GM12891 (cell line): ENCODE results near the gene SULT2B1.
"Not testable (repeated sequence)": the region's sequence is repeated elsewhere in the genome, so short reads cannot be mapped to it uniquely, and the experiment has no call there.

Experiments
- DNase-seq: peaks from one replicate; pipeline ENCODE4 v3.0.0; 2011; ENCODE audit warnings: low spot score; ENCODE audit not compliant: insufficient read length
- FAIRE-seq: peaks from 2 replicates; lab custom pipeline; 2011; peaks lifted over from hg19 to GRCh38; lab: Jason Lieb, UNC
- PAX5 ChIP-seq: IDR thresholded peaks from 2 replicates; pipeline ENCODE4 v1.6.1; 2011; ENCODE audit warnings: low read length, moderate library complexity, mild to moderate bottlenecking; ENCODE audit not compliant: insufficient read depth, severe bottlenecking
- POLR2A ChIP-seq: IDR thresholded peaks from 2 replicates; pipeline ENCODE4 v1.6.1; 2011; ENCODE audit warnings: low read depth, low read length, control low read depth
- POLR2AphosphoS5 ChIP-seq: IDR thresholded peaks from 2 replicates; pipeline ENCODE4 v1.6.1; 2011; ENCODE audit warnings: low read depth, low read length, control low read depth
- POU2F2 ChIP-seq: IDR thresholded peaks from 2 replicates; pipeline ENCODE4 v1.6.1; 2011; ENCODE audit warnings: low read depth, mild to moderate bottlenecking, control low read depth, low read length, moderate library complexity
- SPI1 ChIP-seq: IDR thresholded peaks from 2 replicates; pipeline ENCODE4 v1.6.1; 2011; ENCODE audit warnings: low read depth, low read length, control low read depth
- TAF1 ChIP-seq: IDR thresholded peaks from 2 replicates; pipeline ENCODE4 v1.6.1; 2011; ENCODE audit warnings: low read depth, low read length, control low read depth

Gene SULT2B1

GRCh38 chr19:48529156-48529555, 22.8 kb upstream of the SULT2B1 start:
- DNase-seq: no peak
- no peak for FAIRE-seq
- TF ChIP-seq TAF1 (no peak), POLR2A (no peak), PAX5 (no peak), POU2F2 (no peak), SPI1 (no peak), POLR2AphosphoS5 (no peak)

GRCh38 chr19:48530066-48530720, 21.8 kb upstream of the SULT2B1 start:
- FAIRE-seq (no peak), DNase-seq (no peak)
- TF ChIP-seq POLR2AphosphoS5: no peak
- TF ChIP-seq TAF1: no peak
- TF ChIP-seq SPI1: no peak
- TF ChIP-seq POU2F2: no peak
- TF ChIP-seq POLR2A: no peak
- no peak for TF ChIP-seq PAX5

GRCh38 chr19:48530770-48531169, 21.2 kb upstream of the SULT2B1 start:
- DNase-seq: no peak
- no peak for FAIRE-seq
- TF ChIP-seq POLR2AphosphoS5: no peak
- no peak for TF ChIP-seq POU2F2
- no peak for TF ChIP-seq TAF1
- TF ChIP-seq PAX5: no peak
- TF ChIP-seq POLR2A: no peak
- no peak for TF ChIP-seq SPI1

DNA sequence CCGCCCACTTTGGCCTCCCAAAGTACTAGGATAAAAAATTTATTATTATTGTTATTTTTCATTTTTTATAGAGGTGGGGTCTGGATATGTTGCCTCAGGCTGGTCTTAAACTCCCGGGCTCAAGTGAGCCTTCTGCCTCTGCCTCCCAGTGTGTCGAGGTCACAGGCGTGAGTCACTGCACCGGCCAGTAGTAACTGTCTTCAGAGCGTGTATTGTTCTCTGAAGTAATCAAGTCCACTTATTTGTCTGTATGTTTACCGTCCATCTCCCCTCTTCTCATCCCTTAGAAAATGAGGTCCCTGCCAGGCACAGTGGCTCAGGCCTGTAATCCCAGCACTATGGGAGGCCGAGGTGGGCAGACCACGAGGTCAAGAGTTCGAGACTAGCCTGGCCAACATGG, 18.2 kb upstream of the SULT2B1 start:
- TF ChIP-seq POLR2AphosphoS5: no peak
- TF ChIP-seq POLR2A: no peak
- TF ChIP-seq POU2F2: no peak
- TF ChIP-seq TAF1: no peak
- no peak for TF ChIP-seq PAX5
- no peak for TF ChIP-seq SPI1
- no peak for FAIRE-seq
- no peak for DNase-seq

DNA sequence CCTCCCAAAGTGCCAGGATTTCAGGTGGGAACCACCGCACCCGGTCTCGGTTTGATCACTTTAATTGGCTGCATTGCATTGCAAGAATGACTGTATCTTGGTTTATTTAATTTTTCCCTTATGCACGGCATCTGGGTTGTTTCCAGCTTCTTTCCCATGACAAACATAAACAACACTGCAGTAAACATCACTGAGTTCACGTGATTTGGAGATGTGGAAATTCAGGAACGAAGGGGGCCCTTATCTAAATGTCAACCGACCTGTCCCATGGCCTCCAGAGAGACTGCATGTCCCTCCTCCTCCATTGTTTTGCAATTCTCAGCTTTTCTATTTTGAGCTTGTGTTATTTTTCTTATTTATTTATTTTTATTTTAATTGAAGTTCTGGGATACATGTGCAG, 14.4 kb upstream of the SULT2B1 start:
- FAIRE-seq (no peak), DNase-seq (no peak)
- TF ChIP-seq POLR2A (no peak), TAF1 (no peak), POLR2AphosphoS5 (no peak), POU2F2 (no peak)

- DNase-seq, FAIRE-seq: not testable (repeated sequence)
Measured at GRCh38 chr19:48538057-48538456, 13.9 kb upstream of the SULT2B1 start.

- FAIRE-seq (no peak), DNase-seq (no peak)
- TF ChIP-seq POLR2A (no peak), PAX5 (no peak), POLR2AphosphoS5 (no peak), TAF1 (no peak), SPI1 (no peak), POU2F2 (no peak)
Measured at GRCh38 chr19:48539503-48540096, 12.4 kb upstream of the SULT2B1 start.

GRCh38 chr19:48540110-48540509, 11.9 kb upstream of the SULT2B1 start:
- TF ChIP-seq POLR2A: no peak
- TF ChIP-seq POLR2AphosphoS5: no peak
- no peak for TF ChIP-seq SPI1
- FAIRE-seq (no peak), DNase-seq (no peak)

DNA sequence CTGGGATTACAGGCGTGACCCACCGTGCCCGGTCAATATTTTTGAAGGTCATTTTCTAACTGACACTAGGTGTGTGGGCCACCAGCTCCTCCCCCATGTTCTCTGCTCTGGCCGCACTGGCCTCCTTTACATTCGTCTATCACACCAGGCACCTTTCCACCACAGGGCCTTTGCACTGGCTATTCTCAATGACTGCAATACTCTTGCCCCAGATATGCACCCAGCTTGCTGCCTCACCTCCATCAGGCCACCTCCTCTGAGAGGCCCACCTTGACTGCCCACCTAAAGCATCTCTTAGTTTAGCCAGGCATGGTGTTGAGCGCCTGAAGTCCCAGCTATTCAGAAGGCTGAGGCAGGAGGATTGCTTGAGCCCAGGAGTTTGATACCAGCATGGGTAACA, 10.2 kb upstream of the SULT2B1 start:
- no peak for DNase-seq
- TF ChIP-seq PAX5: no peak
- no peak for TF ChIP-seq POLR2A
- no peak for TF ChIP-seq SPI1
- TF ChIP-seq POU2F2: no peak
- no peak for TF ChIP-seq TAF1
- no peak for TF ChIP-seq POLR2AphosphoS5
- FAIRE-seq: no peak

GRCh38 chr19:48543121-48543710, 8.8 kb upstream of the SULT2B1 start:
- FAIRE-seq: no peak
- TF ChIP-seq POLR2AphosphoS5: no peak
- no peak for TF ChIP-seq TAF1
- TF ChIP-seq PAX5: no peak
- no peak for TF ChIP-seq POU2F2
- DNase-seq: no peak
